K562 (cell line): ENCODE data around the gene CST9L. TPM values are rescaled to one million over a fixed set of nuclear protein-coding genes. Genes with fewer than 3 reads are reported as not detected.
A peak's percentile ranks its signal among the peaks of the same experiment; 100 is the strongest.

Experiments used
- ATAC-seq: fragments of 200-7000 bp; cut with Tn5 transposase; 3 replicates; pipeline ENCODE4 v1.9.1; 2020; ENCODE audit warnings: moderate library complexity
- BruUV-seq: library from RNA; stranded (reverse); fragments of 400-500 nt; replicated peaks from 2 replicates; lab custom pipeline; 2021; lab: Mats Ljungman, UMichigan
- CTCF ChIA-PET: fragments of 300-600 bp; formaldehyde crosslinking; extraction: SDS; loops from one replicate; lab custom pipeline; 2021; ENCODE audit warnings: low intra/inter-chr PET ratio; lab: Yijun Ruan, JAX
- POLR2A ChIA-PET: fragments of 300-600, 350-650 bp; sonication (Branson Sonifier 250); formaldehyde crosslinking; extraction: SDS; loops from one replicate; lab custom pipeline; 2021; ENCODE audit warnings: antibody characterized with exemption, inconsistent platforms; lab: Yijun Ruan, JAX
- DNase-seq, 4 experiments: peaks; one replicate each; pipeline versions ENCODE4 v3.0.0 to v3.0.0-alpha.2; 2011 to 2018; ENCODE audit warnings: low spot score in 3 of 4, mixed read lengths in 3 of 4; ENCODE audit errors: extremely low read depth in 1 of 4
- FAIRE-seq: peaks from 2 replicates; lab custom pipeline; 2011; peaks lifted over from hg19 to GRCh38; lab: Jason Lieb, UNC
- H2AFZ ChIP-seq: 2 replicates; pipeline ENCODE4 v1.6.0; 2011; ENCODE audit warnings: low read depth, low read length, control low read depth, inconsistent platforms
- H3K27ac ChIP-seq: fragments of 200-600 bp; 3 replicates; pipeline ENCODE4 v1.8.0; 2011; ENCODE audit warnings: low read depth, mild to moderate bottlenecking, control low read depth, inconsistent platforms, low read length, moderate library complexity, mixed read lengths; ENCODE audit errors: extremely low read depth
- H3K27me3 ChIP-seq, 2 experiments: fragments of 300-600 bp in 1 of 2; 2 replicates in 1 of 2; 3 replicates in 1 of 2; pipeline versions ENCODE4 v1.6.0 to v1.8.0; 2011; ENCODE audit warnings: inconsistent platforms in 2 of 2, low read length in 2 of 2, mild to moderate bottlenecking in 1 of 2, mixed read lengths in 1 of 2, moderate library complexity in 1 of 2; ENCODE audit not compliant: control insufficient read depth in 2 of 2, insufficient read depth in 2 of 2
- H3K36me3 ChIP-seq: fragments of 300-600 bp; 3 replicates; pipeline ENCODE4 v1.8.0; 2011; ENCODE audit warnings: mild to moderate bottlenecking, low read length, inconsistent platforms; ENCODE audit not compliant: control insufficient read depth, insufficient read depth
- H3K4me1 ChIP-seq, 2 experiments: fragments of 200-600 bp in 1 of 2; replicated peaks in 1 of 2; 2 replicates in 1 of 2; 3 replicates in 1 of 2; pipeline versions ENCODE4 v1.5.1 to v1.8.0; 2011; ENCODE audit warnings: inconsistent platforms in 2 of 2, low read length in 2 of 2, mild to moderate bottlenecking in 1 of 2, mixed read lengths in 1 of 2, moderate library complexity in 1 of 2; ENCODE audit not compliant: control insufficient read depth in 2 of 2, insufficient read depth in 2 of 2
- H3K4me2 ChIP-seq: 2 replicates; pipeline ENCODE4 v1.6.1; 2011; ENCODE audit warnings: low read length, control low read depth, inconsistent platforms, mixed read lengths; ENCODE audit not compliant: insufficient read depth
- H3K4me3 ChIP-seq: fragments of 200-600 bp; sonication (generic), shearing (Covaris generic); 2 replicates; pipeline ENCODE4 v1.5.1; 2016; ENCODE audit warnings: control low read depth, inconsistent platforms
- H3K79me2 ChIP-seq: fragments of 200-600 bp; 3 replicates; pipeline ENCODE4 v1.8.0; 2011; ENCODE audit warnings: low read length, inconsistent platforms; ENCODE audit not compliant: control insufficient read depth, insufficient read depth
- H3K9ac ChIP-seq, 2 experiments: 2 replicates each; pipeline versions ENCODE4 v1.6.0 to v1.6.1; 2011; ENCODE audit warnings: low read depth in 2 of 2, low read length in 2 of 2, control low read depth in 1 of 2, inconsistent platforms in 1 of 2, mild to moderate bottlenecking in 1 of 2, mixed read lengths in 1 of 2; ENCODE audit not compliant: insufficient read depth in 1 of 2
- H3K9me1 ChIP-seq: one replicate; pipeline ENCODE4 v1.6.0; 2011; ENCODE audit warnings: inconsistent platforms, mild to moderate bottlenecking, low read length, moderate library complexity; ENCODE audit not compliant: control insufficient read depth, insufficient read depth
- H3K9me3 ChIP-seq: replicated peaks from 2 replicates; pipeline ENCODE4 v1.5.1; 2011; ENCODE audit warnings: low read depth, low read length, inconsistent platforms; ENCODE audit not compliant: control insufficient read depth, insufficient read depth
- H4K20me1 ChIP-seq: replicated peaks from 2 replicates; pipeline ENCODE4 v1.6.1; 2011; ENCODE audit warnings: low read length, inconsistent platforms, mixed read lengths; ENCODE audit not compliant: control insufficient read depth, insufficient read depth
- CREB1 ChIP-seq, 2 experiments: sonication (generic) in 1 of 2; formaldehyde crosslinking in 1 of 2; IDR thresholded peaks; 2 replicates each; pipeline versions ENCODE4 v1.6.1 to v1.8.0; 2012 to 2022; ENCODE audit warnings: inconsistent platforms in 1 of 2, mild to moderate bottlenecking in 1 of 2, missing genetic modification reagents in 1 of 2, moderate library complexity in 1 of 2
- CTCFL ChIP-seq: IDR thresholded peaks from 2 replicates; pipeline ENCODE4 v1.6.1; 2011; ENCODE audit warnings: borderline replicate concordance, low read depth, mild to moderate bottlenecking, moderate library complexity, low read length; ENCODE audit not compliant: insufficient read depth, poor library complexity, severe bottlenecking
- DEAF1 ChIP-seq: fragments of 450-650 bp; formaldehyde crosslinking; IDR thresholded peaks from 2 replicates; pipeline ENCODE4 v1.4.0; 2020; ENCODE audit warnings: mild to moderate bottlenecking, moderate library complexity
- GABPB2 ChIP-seq: fragments of 250-450 bp; sonication (Bioruptor Pico); conservative IDR thresholded peaks from 2 replicates; pipeline ENCODE4 v1.5.1; 2021; ENCODE audit warnings: mild to moderate bottlenecking
- HOXB6 ChIP-seq: fragments of 250-450 bp; sonication (Bioruptor Pico); IDR thresholded peaks from 2 replicates; pipeline ENCODE4 v1.5.1; 2022; ENCODE audit warnings: mild to moderate bottlenecking, borderline replicate concordance
- RB1 ChIP-seq: fragments of 450-650 bp; IDR thresholded peaks from 2 replicates; pipeline ENCODE4 v1.6.1; 2017; ENCODE audit warnings: low read depth, mild to moderate bottlenecking
- SIN3A ChIP-seq, 2 experiments: fragments of 150-350 bp in 1 of 2; IDR thresholded peaks; 2 replicates each; pipeline ENCODE4 v1.6.1; 2011 to 2016; ENCODE audit warnings: borderline replicate concordance in 2 of 2, low read depth in 2 of 2, low read length in 2 of 2, mild to moderate bottlenecking in 2 of 2, moderate library complexity in 2 of 2; ENCODE audit not compliant: control insufficient read depth in 1 of 2
- SMARCA5 ChIP-seq: fragments of 450-650 bp; IDR thresholded peaks from 2 replicates; pipeline ENCODE4 v1.6.1; 2016
- TFAP4 ChIP-seq: sonication (generic); formaldehyde crosslinking; IDR thresholded peaks from 2 replicates; pipeline ENCODE4 v1.8.0; 2022; ENCODE audit warnings: missing genetic modification reagents, mild to moderate bottlenecking, moderate library complexity, borderline replicate concordance
- ZNF140 ChIP-seq: fragments of 250-450 bp; sonication (Bioruptor Pico); IDR thresholded peaks from 2 replicates; pipeline ENCODE4 v1.8.0; 2021; ENCODE audit warnings: moderate library complexity, mild to moderate bottlenecking, inconsistent platforms
- WGBS: fragments of 100-300 bp; shearing (Covaris generic); methylation state at CpG from one replicate; pipeline ENCODE4 v1.1.6; 2016; ENCODE audit warnings: low coverage, mixed read lengths; ENCODE audit not compliant: insufficient coverage; ENCODE audit errors: missing lambda C conversion rate; 5-methylcytosine and 5-hydroxymethylcytosine counted together
- in situ Hi-C: fragments of 300-500 bp; cut with MboI; formaldehyde crosslinking; loops from 4 replicates; pipeline ENCODE4 v1.15.0; 2018; ENCODE audit warnings: inconsistent platforms, mixed read lengths
- intact Hi-C: fragments of 100-400 bp; cut with micrococcal nuclease; formaldehyde crosslinking; loops from 2 replicates; pipeline ENCODE4 v1.14.2; 2022
- polyA plus RNA-seq, 8 experiments: library from polyadenylated mRNA; depleted of rRNA in 4 of 8; stranded (reverse) in 5 of 8; unstranded in 3 of 8; fragments of >200 nt; fragmentation: Nextera tagmentation in 2 of 8; fragmentation: Illumina TruSeq in 1 of 8; extraction: Ambion mirVana in 2 of 8; extraction: Trizol in 1 of 8; gene quantifications; 2 replicates each; pipeline versions ENCODE4 v1.2.1 to v1.2.3, GENCODE V29; 2011 to 2014; ENCODE audit warnings: inconsistent platforms in 1 of 8, missing spikeins in 1 of 8
- total RNA-seq, 7 experiments: library from RNA; depleted of rRNA in 6 of 7; stranded (reverse); fragments of >200 nt in 6 of 7; fragmentation: Illumina TruSeq in 2 of 7; extraction: Trizol in 2 of 7; gene quantifications; 2 replicates each; pipeline versions ENCODE4 v1.2.1 to v1.2.3, GENCODE V29; 2011 to 2021; ENCODE audit warnings: low replicate concordance in 1 of 7

The CST9L gene
- total and polyA plus RNA-seq, 9 of the 15 experiments (the other 6 are each of a cell fraction or from before 2014, with no cell fraction given): not detected

GRCh38 chr20:23606652-23607049 is 38.4 kb upstream of the CST9L start (continued):
- TF ChIP-seq CTCFL: no peak
- peak; percentile 32; the same call in 1 of the 2 replicates for TF ChIP-seq RB1

- H3K79me2 ChIP-seq: no peaks in the 10 kb centered on the region
- H3K36me3 ChIP-seq: no peaks in the 10 kb centered on the region
- POLR2A ChIA-PET: no interaction called here
- H3K4me2 ChIP-seq: no peak within 1 kb of the TSS
- no TSS peak for BruUV-seq
- peaks cover 0 to 4% of the 10 kb centered on the region in 2 experiments; a peak in 2 of 5 replicates for H3K27me3 ChIP-seq
- H3K9me1 ChIP-seq: no peaks in the 10 kb centered on the region
- no peak within 1 kb of the TSS for H3K4me3 ChIP-seq
- intact Hi-C loops (loop anchor here (1.0 kb wide), 1 partner anchor 165 kb away; no protein-coding TSS in a partner anchor), in situ Hi-C loops (no loop called here)
- FAIRE-seq (no peak), ATAC-seq (no peak), DNase-seq (no peak)
- CTCF ChIA-PET: interaction anchor here (2.4 kb wide), 1 partner anchor 164 kb away, joined by 25 read pairs; no protein-coding TSS in a partner anchor
- peaks cover 6% of the 10 kb centered on the region; the same call in 1 of the 2 replicates for H4K20me1 ChIP-seq
- H2AFZ ChIP-seq: peak within 1 kb of the TSS; percentile 16; the same call in 1 of the 2 replicates
- H3K9ac ChIP-seq: no peak within 1 kb of the TSS
- no peak within 1 kb of the TSS for H3K27ac ChIP-seq
- no peaks in the 10 kb centered on the region for H3K9me3 ChIP-seq
- TF ChIP-seq HOXB6 (CRISPR knock-in tag): no peak
- TF ChIP-seq CREB1 (IDR thresholded peaks at IDR 0.05): no peak
- no peak for TF ChIP-seq CREB1 (CRISPR knock-in tag; IDR thresholded peaks at IDR 0.05)
- no peak for TF ChIP-seq SIN3A (IDR thresholded peaks at IDR 0.05; ENCODE audit: borderline replicate concordance in 2 of 2, control insufficient read depth in 1 of 2, low read depth in 2 of 2, low read length in 2 of 2)
- no peak for TF ChIP-seq SMARCA5
- no peak for TF ChIP-seq DEAF1 (CRISPR knock-in tag)
- TF ChIP-seq GABPB2: no peak
- TF ChIP-seq ZNF140 (CRISPR knock-in tag): no peak
- no peak for TF ChIP-seq TFAP4 (CRISPR knock-in tag)
- no peaks in the 10 kb centered on the region; a peak in 1 of 5 replicates for H3K4me1 ChIP-seq
- 1% methylated on average over 10 of the region's 16 CpGs for WGBS
These were observed 37.8 kb upstream of the CST9L start, which contains the start of gene CST9 for GRCh38 chr20:23605867-23606651. Gene CST9, minus strand, starts transcription at chr20:23605917. Its CDS starts 53 bp downstream, at chr20:23605864.
